ENCODE measurements around the gene METTL25B. TPM values are rescaled to one million over a fixed set of nuclear protein-coding genes. Genes with fewer than 3 reads are reported as not detected.

METTL25B gene
- total and polyA plus RNA-seq, 2 of the 13 experiments (the other 11 are each of a cell fraction or from before 2014, with no cell fraction given): 11.9 to 24.0 TPM

- no peak for TF ChIP-seq ZHX2 (IDR thresholded peaks at IDR 0.05; ENCODE audit: low read depth)
- TF ChIP-seq ZHX2 (CRISPR knock-in tag; IDR thresholded peaks at IDR 0.05; ENCODE audit: borderline replicate concordance): no peak
- TF ChIP-seq RBFOX2 (IDR thresholded peaks at IDR 0.05; ENCODE audit: low read depth, low read length): no peak
Measured at GRCh38 chr1:156781585-156782186, 53.4 kb downstream of the METTL25B start (continued).

- CTCF ChIA-PET (ENCODE audit: low intra/inter-chr PET ratio, low total read pairs): no interaction called here
- H3K79me2 ChIP-seq (ENCODE audit: insufficient read depth, low read length): peaks cover 19% of the 10 kb centered on the region
- BruUV-seq (replicated peaks): no TSS peak
- no peak overlapping the region for H2AFZ ChIP-seq (ENCODE audit: low read length)
- no peak overlapping the region for H3K27ac ChIP-seq (ENCODE audit: extremely low read length, insufficient read depth, low read length)
- DNase-seq (ENCODE audit: low spot score) (no peak), ATAC-seq (no peak), FAIRE-seq (no peak)
- POLR2A ChIA-PET: interaction anchor here (2.1 kb wide), 1 partner anchor 17 kb away, joined by 4 read pairs; the partner anchor contains the start of gene PRCC
- no peaks in the 10 kb centered on the region for H3K27me3 ChIP-seq (ENCODE audit: control insufficient read depth in 1 of 2, insufficient read depth in 2 of 2, low read length in 2 of 2)
- intact Hi-C loops (cut with micrococcal nuclease; ENCODE audit: unreplicated experiment) (no loop called here), in situ Hi-C loops (cut with HindIII; ENCODE audit: extremely low pct_ligation_motif_present, low pct_unique_long_range_greater_than_20kb) (no loop called here)
- H3K4me1 ChIP-seq (ENCODE audit: insufficient read depth, low read length): no peaks in the 10 kb centered on the region
- H3K4me3 ChIP-seq (replicated peaks in 1 of 3; ENCODE audit: insufficient read depth in 1 of 3, low read depth in 2 of 3, low read length in 3 of 3): no peak overlapping the region
- no peak overlapping the region for H3K4me2 ChIP-seq (ENCODE audit: low read depth, low read length)
- no peak overlapping the region for H3K9ac ChIP-seq (ENCODE audit: insufficient read depth, low read depth, low read length)
- H4K20me1 ChIP-seq (ENCODE audit: insufficient read depth, low read length): no peaks in the 10 kb centered on the region
- no peaks in the 10 kb centered on the region for H3K9me3 ChIP-seq (ENCODE audit: low read length)
- WGBS (ENCODE audit: low lambda C conversion rate): 98% methylated on average over 6 of the region's 6 CpGs
- H3K36me3 ChIP-seq (replicated peaks in 1 of 2; ENCODE audit: control insufficient read depth in 1 of 2, insufficient read depth in 2 of 2, low read length in 2 of 2): peaks cover 20 to 76% of the 10 kb centered on the region in 2 experiments; a peak in 4 of 5 replicates
- TF ChIP-seq MIER2 (CRISPR knock-in tag; IDR thresholded peaks at IDR 0.05) (no peak), RFXANK (CRISPR knock-in tag; IDR thresholded peaks at IDR 0.05) (no peak), ZMYM4 (CRISPR knock-in tag; IDR thresholded peaks at IDR 0.05) (no peak), PHF20 (CRISPR knock-in tag; IDR thresholded peaks at IDR 0.05) (no peak), STAT5B (CRISPR knock-in tag; IDR thresholded peaks at IDR 0.05) (no peak), TFDP2 (CRISPR knock-in tag; IDR thresholded peaks at IDR 0.05) (no peak), SPEN (CRISPR knock-in tag; IDR thresholded peaks at IDR 0.05; ENCODE audit: low read depth) (no peak), HIVEP1 (CRISPR knock-in tag; IDR thresholded peaks at IDR 0.05) (no peak), GABPA (IDR thresholded peaks at IDR 0.05; ENCODE audit: low read depth, low read length) (no peak), GABPA (CRISPR knock-in tag; IDR thresholded peaks at IDR 0.05; ENCODE audit: low read depth) (no peak), ZNF160 (CRISPR knock-in tag; IDR thresholded peaks at IDR 0.05) (no peak), KLF13 (CRISPR knock-in tag; IDR thresholded peaks at IDR 0.05) (no peak), IKZF1 (IDR thresholded peaks at IDR 0.05) (no peak), ATAD3A (CRISPR knock-in tag; IDR thresholded peaks at IDR 0.05) (no peak), HHEX (CRISPR knock-in tag; IDR thresholded peaks at IDR 0.05) (no peak)
Measured at GRCh38 chr1:156785458-156785857, 57.2 kb downstream of the METTL25B start.

Measured in HepG2 (cell line).